ENCODE measurements around the gene KY.

- TF ChIP-seq CTCF (IDR thresholded peaks at IDR 0.05), result no peak
- no peak for TF ChIP-seq POLR2AphosphoS5 (IDR thresholded peaks at IDR 0.05)
- no peak for TF ChIP-seq POLR2A (IDR thresholded peaks at IDR 0.05)
- no peak for TF ChIP-seq EP300 (IDR thresholded peaks at IDR 0.05)
Measured at GRCh38 chr3:134622806-134623365, 27.9 kb downstream of the KY start.
